Measurements from ENCODE around the gene TMEM14C.

The TMEM14C gene

GRCh38 chr6:10725044-10725443 is 2.2 kb downstream of the TMEM14C start:
- TF ChIP-seq MYC (IDR thresholded peaks at IDR 0.05; ENCODE audit: low read depth, low read length) (no peak), POLR2A (IDR thresholded peaks at IDR 0.05; ENCODE audit: extremely low read depth, insufficient read length) (no peak)
- TF ChIP-seq, protein P1, sequence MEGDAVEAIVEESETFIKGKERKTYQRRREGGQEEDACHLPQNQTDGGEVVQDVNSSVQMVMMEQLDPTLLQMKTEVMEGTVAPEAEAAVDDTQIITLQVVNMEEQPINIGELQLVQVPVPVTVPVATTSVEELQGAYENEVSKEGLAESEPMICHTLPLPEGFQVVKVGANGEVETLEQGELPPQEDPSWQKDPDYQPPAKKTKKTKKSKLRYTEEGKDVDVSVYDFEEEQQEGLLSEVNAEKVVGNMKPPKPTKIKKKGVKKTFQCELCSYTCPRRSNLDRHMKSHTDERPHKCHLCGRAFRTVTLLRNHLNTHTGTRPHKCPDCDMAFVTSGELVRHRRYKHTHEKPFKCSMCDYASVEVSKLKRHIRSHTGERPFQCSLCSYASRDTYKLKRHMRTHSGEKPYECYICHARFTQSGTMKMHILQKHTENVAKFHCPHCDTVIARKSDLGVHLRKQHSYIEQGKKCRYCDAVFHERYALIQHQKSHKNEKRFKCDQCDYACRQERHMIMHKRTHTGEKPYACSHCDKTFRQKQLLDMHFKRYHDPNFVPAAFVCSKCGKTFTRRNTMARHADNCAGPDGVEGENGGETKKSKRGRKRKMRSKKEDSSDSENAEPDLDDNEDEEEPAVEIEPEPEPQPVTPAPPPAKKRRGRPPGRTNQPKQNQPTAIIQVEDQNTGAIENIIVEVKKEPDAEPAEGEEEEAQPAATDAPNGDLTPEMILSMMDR (IDR thresholded peaks at IDR 0.05; ENCODE audit: low read depth, low read length) = no peak
- TF ChIP-seq, protein P2, sequence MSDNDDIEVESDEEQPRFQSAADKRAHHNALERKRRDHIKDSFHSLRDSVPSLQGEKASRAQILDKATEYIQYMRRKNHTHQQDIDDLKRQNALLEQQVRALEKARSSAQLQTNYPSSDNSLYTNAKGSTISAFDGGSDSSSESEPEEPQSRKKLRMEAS (IDR thresholded peaks at IDR 0.05; ENCODE audit: low read depth, low read length) = no peak
- H3K4me3 ChIP-seq (ENCODE audit: low read depth, low read length) = peak overlapping the region; percentile 3
- no peak for DNase-seq (ENCODE audit: low read depth)

DNA sequence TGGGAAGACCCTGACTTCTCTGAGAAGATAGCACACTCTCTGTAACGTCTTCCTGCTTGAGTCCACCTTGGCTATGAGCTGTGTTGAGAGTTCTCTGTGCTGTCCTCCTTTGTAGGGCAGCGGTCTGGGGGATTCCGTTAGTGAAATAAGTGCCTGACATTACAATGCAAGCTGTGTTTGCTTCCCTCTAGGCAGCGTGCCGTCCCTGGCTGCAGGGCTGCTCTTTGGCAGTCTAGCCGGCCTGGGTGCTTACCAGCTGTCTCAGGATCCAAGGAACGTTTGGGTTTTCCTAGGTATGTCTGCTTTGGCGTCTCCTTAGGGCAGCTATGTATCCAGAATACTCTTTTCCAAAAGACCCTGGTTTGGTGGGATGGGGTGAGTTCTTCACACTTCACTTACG is 2.8 kb downstream of the TMEM14C start:
- DNase-seq (ENCODE audit: low read depth) = no peak
- no peak overlapping the region for H3K4me3 ChIP-seq (ENCODE audit: low read depth, low read length)
- TF ChIP-seq, protein P1 (IDR thresholded peaks at IDR 0.05; ENCODE audit: low read depth, low read length) = no peak
- TF ChIP-seq, protein P2 (IDR thresholded peaks at IDR 0.05; ENCODE audit: low read depth, low read length) = no peak
- TF ChIP-seq MYC (IDR thresholded peaks at IDR 0.05; ENCODE audit: low read depth, low read length) (no peak), POLR2A (IDR thresholded peaks at IDR 0.05; ENCODE audit: extremely low read depth, insufficient read length) (no peak)

DNA sequence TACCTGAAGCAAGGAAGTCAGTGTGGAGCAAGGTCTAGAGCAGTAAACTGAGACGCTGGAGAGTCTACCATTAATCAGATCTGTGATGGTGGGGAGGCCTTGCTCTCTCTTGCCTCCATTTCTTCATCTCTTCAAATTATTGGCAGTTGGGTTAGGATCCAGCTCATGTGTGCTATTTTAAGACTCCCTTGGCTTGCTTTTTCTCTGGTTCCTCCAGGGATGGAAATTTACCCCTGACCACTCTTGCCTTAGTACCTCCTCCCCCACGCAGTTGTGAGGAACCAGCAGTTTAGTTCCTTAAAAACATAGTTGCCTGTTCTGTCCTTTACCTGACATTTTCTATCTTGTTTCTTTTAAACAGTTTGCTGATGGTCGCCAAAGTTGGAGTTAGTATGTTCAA is 7.4 kb downstream of the TMEM14C start:
- peak; percentile 87 for DNase-seq (ENCODE audit: low read depth)
- H3K4me3 ChIP-seq (ENCODE audit: low read depth, low read length) = no peak overlapping the region
- TF ChIP-seq, protein P1 (IDR thresholded peaks at IDR 0.05; ENCODE audit: low read depth, low read length) = no peak
- TF ChIP-seq MYC (IDR thresholded peaks at IDR 0.05; ENCODE audit: low read depth, low read length) = no peak

DNA sequence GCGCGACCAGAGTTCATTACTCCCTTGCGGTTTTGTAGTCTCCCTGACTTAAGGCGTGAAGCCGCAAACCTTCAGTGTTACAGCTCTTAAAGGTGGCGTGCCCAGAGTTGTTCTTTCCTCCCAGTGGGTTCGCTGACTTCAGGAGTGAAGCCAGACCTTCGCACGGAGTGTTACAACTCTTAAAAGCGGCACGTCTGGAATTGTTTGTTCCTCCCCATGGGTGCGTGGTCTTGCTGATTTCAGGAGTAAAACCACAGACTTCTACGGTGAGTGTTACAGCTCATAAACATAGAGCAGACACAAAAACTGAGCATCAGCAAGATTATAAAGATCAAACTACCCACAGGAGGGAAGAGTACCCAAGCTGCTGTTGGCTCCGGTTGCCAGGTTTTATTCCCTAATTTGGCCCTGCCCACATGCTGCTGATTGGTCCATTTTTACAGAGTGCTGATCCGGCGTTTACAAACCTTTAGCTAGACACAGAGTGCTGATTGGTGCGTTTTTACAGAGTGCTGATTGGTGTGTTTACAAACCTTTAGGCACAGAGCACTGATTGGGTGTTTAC is 10.4 kb downstream of the TMEM14C start:
- no peak for DNase-seq (ENCODE audit: low read depth)
- no peak overlapping the region for H3K4me3 ChIP-seq (ENCODE audit: low read depth, low read length)
- TF ChIP-seq MYC (IDR thresholded peaks at IDR 0.05; ENCODE audit: low read depth, low read length) (no peak), POLR2A (IDR thresholded peaks at IDR 0.05; ENCODE audit: extremely low read depth, insufficient read length) (no peak)
- TF ChIP-seq, protein P1 (IDR thresholded peaks at IDR 0.05; ENCODE audit: low read depth, low read length) = no peak
- TF ChIP-seq, protein P2 (IDR thresholded peaks at IDR 0.05; ENCODE audit: low read depth, low read length) = no peak

DNA sequence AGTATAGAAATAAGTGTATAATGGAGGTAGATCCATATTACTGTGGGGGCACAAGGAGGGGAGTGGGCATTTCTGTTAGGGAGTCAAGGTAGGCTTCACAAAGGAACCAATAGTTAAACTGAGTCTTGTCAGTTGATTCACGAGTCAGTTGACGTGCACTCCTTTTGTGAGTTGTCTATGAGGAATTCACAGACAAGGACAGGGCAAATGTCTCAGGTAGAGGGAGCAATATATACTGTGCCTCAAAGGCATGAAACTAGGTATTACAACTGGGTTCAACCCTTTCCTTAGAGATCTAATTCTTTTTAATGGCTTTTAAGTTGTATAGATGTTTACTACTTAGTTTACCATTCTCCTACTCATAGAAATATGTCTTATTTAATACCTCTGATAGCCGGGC is 11.0 kb downstream of the TMEM14C start:
- TF ChIP-seq MYC (IDR thresholded peaks at IDR 0.05; ENCODE audit: low read depth, low read length) = no peak
- TF ChIP-seq POLR2A (IDR thresholded peaks at IDR 0.05; ENCODE audit: extremely low read depth, insufficient read length) = no peak
- TF ChIP-seq, protein P2 (IDR thresholded peaks at IDR 0.05; ENCODE audit: low read depth, low read length) = no peak
- TF ChIP-seq, protein P1 (IDR thresholded peaks at IDR 0.05; ENCODE audit: low read depth, low read length) = no peak
- DNase-seq (ENCODE audit: low read depth) = no peak
- H3K4me3 ChIP-seq (ENCODE audit: low read depth, low read length) = no peak overlapping the region

DNA sequence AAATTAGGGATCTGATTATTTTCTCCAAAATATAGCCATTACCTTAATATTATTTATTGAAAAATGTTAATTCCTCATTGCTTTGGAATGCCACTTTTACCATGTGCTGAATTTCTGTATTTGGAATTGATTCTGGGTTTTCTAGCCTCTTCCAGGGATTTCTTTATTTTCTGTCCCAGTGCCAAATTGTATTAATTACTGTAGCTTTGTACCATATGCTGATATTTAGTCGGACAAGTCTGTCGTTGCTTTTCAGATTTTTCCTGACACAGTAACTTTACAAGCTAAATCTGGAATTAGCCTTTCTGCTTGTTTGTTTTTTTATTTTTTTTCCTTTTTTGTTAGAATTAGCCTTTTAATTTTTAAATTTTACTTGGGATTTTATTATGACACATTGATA is 13.9 kb downstream of the TMEM14C start:
- no peak for DNase-seq (ENCODE audit: low read depth)
- TF ChIP-seq, protein P1 (IDR thresholded peaks at IDR 0.05; ENCODE audit: low read depth, low read length) = no peak
- no peak for TF ChIP-seq POLR2A (IDR thresholded peaks at IDR 0.05; ENCODE audit: extremely low read depth, insufficient read length)
- TF ChIP-seq, protein P2 (IDR thresholded peaks at IDR 0.05; ENCODE audit: low read depth, low read length) = no peak
- TF ChIP-seq MYC (IDR thresholded peaks at IDR 0.05; ENCODE audit: low read depth, low read length) = no peak
- H3K4me3 ChIP-seq (ENCODE audit: low read depth, low read length) = no peak overlapping the region
